GM23338 (cell line): ENCODE data around the gene OR14A16. TPM values are rescaled to one million over a fixed set of nuclear protein-coding genes. Genes with fewer than 3 reads are reported as not detected.
A peak's percentile ranks its signal among the peaks of the same experiment; 100 is the strongest.

Experiments used
- ATAC-seq: fragments of 200-7000 bp; cut with Tn5 transposase; 3 replicates; pipeline ENCODE4 v1.9.1; 2020
- DNase-seq: peaks from one replicate; pipeline ENCODE4 v3.0.0-alpha.2; 2015; ENCODE audit warnings: low spot score
- H2AFZ ChIP-seq: fragments of 200-600 bp; sonication (generic); 2 replicates; pipeline ENCODE4 v1.8.0; 2016; ENCODE audit warnings: antibody characterized with exemption, mild to moderate bottlenecking, moderate library complexity
- H3F3A ChIP-seq: fragments of 200-600 bp; sonication (generic); replicated peaks from 2 replicates; pipeline ENCODE4 v1.8.0; 2017; ENCODE audit warnings: antibody characterized with exemption, mixed run types, low read depth
- H3K27ac ChIP-seq: fragments of 200-600 bp; sonication (generic); 2 replicates; pipeline ENCODE4 v1.6.1; 2016; ENCODE audit warnings: low read depth
- H3K27me3 ChIP-seq: fragments of 200-600 bp; sonication (generic); 2 replicates; pipeline ENCODE4 v1.8.0; 2016; ENCODE audit warnings: mild to moderate bottlenecking, mixed run types, moderate library complexity; ENCODE audit not compliant: insufficient read depth
- H3K36me3 ChIP-seq: fragments of 200-600 bp; sonication (generic); 2 replicates; pipeline ENCODE4 v1.8.0; 2016; ENCODE audit warnings: mild to moderate bottlenecking; ENCODE audit not compliant: insufficient read depth
- H3K4me1 ChIP-seq: fragments of 200-600 bp; sonication (generic); 2 replicates; pipeline ENCODE4 v1.8.0; 2016; ENCODE audit warnings: mild to moderate bottlenecking, moderate library complexity; ENCODE audit not compliant: insufficient read depth
- H3K4me2 ChIP-seq: fragments of 200-600 bp; sonication (generic); 2 replicates; pipeline ENCODE4 v1.7.1; 2017; ENCODE audit warnings: mixed run types
- H3K4me3 ChIP-seq: fragments of 200-600 bp; sonication (generic); 2 replicates; pipeline ENCODE4 v1.6.1; 2016; ENCODE audit warnings: mixed run types
- H3K79me2 ChIP-seq: fragments of 200-600 bp; sonication (generic); replicated peaks from 2 replicates; pipeline ENCODE4 v1.8.0; 2017; ENCODE audit warnings: mild to moderate bottlenecking; ENCODE audit not compliant: insufficient read depth
- H3K9me2 ChIP-seq: fragments of 200-600 bp; sonication (generic); 2 replicates; pipeline ENCODE4 v1.8.0; 2017; ENCODE audit not compliant: insufficient read depth
- H4K20me1 ChIP-seq: fragments of 200-600 bp; sonication (generic); replicated peaks from 2 replicates; pipeline ENCODE4 v1.8.0; 2017; ENCODE audit warnings: mild to moderate bottlenecking; ENCODE audit not compliant: insufficient read depth
- H3K27ac Mint-ChIP-seq: 2 replicates; pipeline ENCODE4 v1.8.0; 2020; ENCODE audit warnings: inconsistent platforms, mild to moderate bottlenecking, moderate library complexity, mixed read lengths
- H3K27me3 Mint-ChIP-seq: 3 replicates; pipeline ENCODE4 v1.8.0; 2022; ENCODE audit warnings: low read depth, mild to moderate bottlenecking, moderate library complexity, mixed read lengths, inconsistent platforms; ENCODE audit not compliant: insufficient read depth, poor library complexity
- H3K36me3 Mint-ChIP-seq: 3 replicates; pipeline ENCODE4 v1.8.0; 2021; ENCODE audit warnings: low read depth, mild to moderate bottlenecking, inconsistent platforms, moderate library complexity, mixed read lengths
- H3K4me1 Mint-ChIP-seq: 3 replicates; pipeline ENCODE4 v1.8.0; 2020; ENCODE audit warnings: mild to moderate bottlenecking, inconsistent platforms, mixed read lengths
- H3K4me3 Mint-ChIP-seq: 3 replicates; pipeline ENCODE4 v1.8.0; 2021; ENCODE audit warnings: moderate library complexity, mild to moderate bottlenecking, inconsistent platforms, mixed read lengths
- H3K9me3 Mint-ChIP-seq: 3 replicates; pipeline ENCODE4 v1.8.0; 2020; ENCODE audit warnings: moderate library complexity, mild to moderate bottlenecking, inconsistent platforms, mixed read lengths
- CREB1 ChIP-seq: fragments of 250-450 bp; sonication (Bioruptor Pico); IDR thresholded peaks from 2 replicates; pipeline ENCODE4 v1.5.0; 2020; ENCODE audit warnings: low read depth, mild to moderate bottlenecking, moderate library complexity
- CTCF ChIP-seq, 2 experiments: fragments of 200-600 bp in 1 of 2; sonication (generic) in 1 of 2; conservative IDR thresholded peaks; 2 replicates each; pipeline versions ENCODE4 v1.5.1 to v1.6.1; 2016 to 2017; ENCODE audit warnings: antibody characterized with exemption in 2 of 2, low read depth in 2 of 2, mild to moderate bottlenecking in 2 of 2, moderate library complexity in 1 of 2
- ETS1 ChIP-seq: IDR thresholded peaks from 2 replicates; pipeline ENCODE4 v1.6.1; 2016; ENCODE audit warnings: antibody characterized with exemption
- EZH2 ChIP-seq: fragments of 200-600 bp; sonication (generic); IDR thresholded peaks from one replicate; pipeline ENCODE4 v1.8.0; 2017; ENCODE audit warnings: antibody characterized with exemption, mild to moderate bottlenecking, low read depth; ENCODE audit not compliant: unreplicated experiment
- EZH2phosphoT487 ChIP-seq: fragments of 200-600 bp; sonication (generic); IDR thresholded peaks from one replicate; pipeline ENCODE4 v1.8.1; 2018; ENCODE audit warnings: antibody characterized with exemption; ENCODE audit not compliant: unreplicated experiment
- JUNB ChIP-seq: IDR thresholded peaks from one replicate; pipeline ENCODE4 v1.6.1; 2016; ENCODE audit warnings: antibody characterized with exemption; ENCODE audit not compliant: unreplicated experiment
- NANOG ChIP-seq: IDR thresholded peaks from 2 replicates; pipeline ENCODE4 v1.6.1; 2016; ENCODE audit warnings: antibody characterized with exemption, borderline replicate concordance
- STAT1 ChIP-seq: IDR thresholded peaks from one replicate; pipeline ENCODE4 v1.6.1; 2016; ENCODE audit warnings: antibody characterized with exemption; ENCODE audit not compliant: unreplicated experiment
- ZNF114 ChIP-seq: fragments of 250-450 bp; sonication (Bioruptor Pico); IDR thresholded peaks from 2 replicates; pipeline ENCODE4 v1.5.0; 2020; ENCODE audit warnings: mild to moderate bottlenecking, moderate library complexity
- ZNF331 ChIP-seq: fragments of 250-450 bp; sonication (Bioruptor Pico); IDR thresholded peaks from 2 replicates; pipeline ENCODE4 v1.5.0; 2020; ENCODE audit warnings: low read depth, mild to moderate bottlenecking, moderate library complexity
- long read RNA-seq: library from polyadenylated mRNA; unstranded; transcript quantifications from one replicate; pipeline ENCODE4 v2.0.0, GENCODE V29; 2020; ENCODE audit not compliant: unreplicated experiment
- polyA plus RNA-seq: library from polyadenylated mRNA; unstranded; fragments of >200 nt; fragmentation: Nextera tagmentation; extraction: Ambion mirVana; gene quantifications from 2 replicates; pipeline ENCODE4 v1.2.1, GENCODE V29; 2016
- total RNA-seq: library from RNA; depleted of rRNA; stranded (reverse); fragments of >200 nt; shearing (Covaris generic); gene quantifications from 2 replicates; pipeline ENCODE4 v1.2.3, GENCODE V29; 2014; rRNA removed

Gene OR14A16
- total RNA-seq (not detected in 2 replicates), polyA plus RNA-seq (0.21 and 0.34 TPM in 2 replicates)
- long read RNA-seq: 0 reads

GRCh38 chr1:247824023-247824422 lies at the start of gene OR14A16:
OR14A16 (minus strand) TSS chr1:247824119; CDS start chr1:247815729, 8,390 bp downstream.
- Histone ChIP-seq H3K4me3 (no peak within 1 kb of the TSS), H3K36me3 (no peaks in the 10 kb centered on the region), H4K20me1 (no peaks in the 10 kb centered on the region), H3K27me3 (no peaks in the 10 kb centered on the region), H3K4me2 (peak within 1 kb of the TSS; percentile 4; the same call in 1 of the 2 replicates), H3K9me2 (no peaks in the 10 kb centered on the region; the same call in 1 of the 2 replicates), H3K27ac (peak within 1 kb of the TSS; percentile 53; the same call in 1 of the 2 replicates), H3F3A (no peaks in the 10 kb centered on the region), H3K4me1 (peaks cover 10% of the 10 kb centered on the region; the same call in 1 of the 2 replicates), H2AFZ (no peak within 1 kb of the TSS), H3K79me2 (no peaks in the 10 kb centered on the region)
- Mint-ChIP-seq H3K27me3 (peaks cover 2% of the 10 kb centered on the region), H3K4me1 (peaks cover 11% of the 10 kb centered on the region; the same call in 2 of the 3 replicates), H3K27ac (no peak within 1 kb of the TSS), H3K9me3 (peaks cover 61% of the 10 kb centered on the region), H3K4me3 (no peak within 1 kb of the TSS), H3K36me3 (no peaks in the 10 kb centered on the region)
- peak; percentile 81 for DNase-seq
- ATAC-seq: peak; percentile 65
- no peak for TF ChIP-seq STAT1
- TF ChIP-seq CREB1 (CRISPR knock-in tag): peak; percentile 55; the same call in 1 of the 2 replicates
- no peak for TF ChIP-seq ZNF331 (CRISPR knock-in tag)
- no peak for TF ChIP-seq ZNF114 (CRISPR knock-in tag)
- no peak for TF ChIP-seq ETS1

GRCh38 chr1:247865416-247865815 lies 41.5 kb upstream of the OR14A16 start:
- peaks cover 23% of the 10 kb centered on the region for H3K36me3 Mint-ChIP-seq
- H3K27ac Mint-ChIP-seq: no peak overlapping the region
- H3K4me3 ChIP-seq: no peak overlapping the region
- H3K9me2 ChIP-seq: no peaks in the 10 kb centered on the region
- H3K4me1 ChIP-seq: no peaks in the 10 kb centered on the region
- no peaks in the 10 kb centered on the region for H4K20me1 ChIP-seq
- H3K4me1 Mint-ChIP-seq: no peaks in the 10 kb centered on the region
- H3K4me2 ChIP-seq: no peak overlapping the region
- no peaks in the 10 kb centered on the region for H3K27me3 ChIP-seq
- no peaks in the 10 kb centered on the region for H3K27me3 Mint-ChIP-seq
- H3K9me3 Mint-ChIP-seq: peaks cover 69% of the 10 kb centered on the region
- H3F3A ChIP-seq: no peaks in the 10 kb centered on the region
- no peaks in the 10 kb centered on the region for H3K79me2 ChIP-seq
- ATAC-seq (no peak), DNase-seq (no peak)
- H3K27ac ChIP-seq: no peak overlapping the region
- no peak overlapping the region for H2AFZ ChIP-seq
- H3K36me3 ChIP-seq: 0 out of 2 replicates have a peak, but pooled peaks cover 2% of the 10 kb centered on the region
- H3K4me3 Mint-ChIP-seq: no peak overlapping the region
- no peak for TF ChIP-seq ZNF331 (CRISPR knock-in tag)
- TF ChIP-seq CREB1 (CRISPR knock-in tag): no peak
- TF ChIP-seq NANOG: no peak
- TF ChIP-seq STAT1: no peak
- TF ChIP-seq JUNB: no peak
- TF ChIP-seq ZNF114 (CRISPR knock-in tag): no peak
- no peak for TF ChIP-seq CTCF (conservative IDR thresholded peaks at IDR 0.05; ENCODE audit: low read depth in 2 of 2)
- no peak for TF ChIP-seq ETS1
- TF ChIP-seq EZH2phosphoT487: no peak
- TF ChIP-seq EZH2: no peak
